GM21576 (cell line): Measurements from ENCODE around the gene LUZP1.

Experiments
- ATAC-seq: cut with Tn5 transposase; IDR thresholded peaks from one replicate; pipeline ENCODE4 v1.9.1; 2021; ENCODE audit warnings: mild to moderate bottlenecking, moderate library complexity; ENCODE audit not compliant: unreplicated experiment

Gene LUZP1

DNA sequence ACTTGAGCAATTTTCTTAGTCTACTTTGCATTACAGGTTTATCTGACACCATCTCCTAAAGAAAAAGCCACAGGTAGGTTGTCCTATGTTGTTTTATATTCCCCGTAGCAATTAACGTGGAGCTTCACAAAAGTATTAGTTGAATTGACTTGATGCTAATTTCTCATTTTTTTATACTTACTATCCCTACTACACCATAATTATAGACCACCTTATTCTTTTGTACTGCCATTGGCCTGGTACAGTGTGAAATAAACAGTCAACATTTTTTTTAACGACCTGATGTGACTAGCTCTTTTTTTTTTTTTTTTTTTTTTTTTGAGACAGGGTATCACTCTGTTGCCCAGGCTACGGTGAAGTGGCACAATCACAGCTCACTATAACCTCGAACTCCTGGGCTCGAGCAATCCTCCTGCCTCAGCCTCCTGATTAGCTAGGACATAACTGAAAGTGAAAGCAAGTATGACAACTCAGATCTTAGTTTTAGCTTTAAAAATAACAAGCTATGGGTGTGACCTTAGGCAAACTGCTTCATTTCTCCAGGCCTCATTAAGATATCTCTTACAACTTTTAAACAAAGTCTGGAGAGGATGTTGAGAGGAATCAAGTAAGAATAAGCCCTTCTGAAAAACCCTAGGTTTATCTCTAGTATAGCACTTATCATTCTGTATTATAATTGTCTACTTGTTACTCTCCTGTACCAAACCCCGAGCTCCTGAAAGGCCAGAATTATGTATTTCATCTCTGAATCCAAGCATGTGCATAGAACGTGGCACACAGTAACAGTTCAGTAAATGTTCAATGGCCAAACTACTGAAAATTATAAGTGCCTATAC is 49.5 kb downstream of the LUZP1 start:
- no peak for ATAC-seq

DNA sequence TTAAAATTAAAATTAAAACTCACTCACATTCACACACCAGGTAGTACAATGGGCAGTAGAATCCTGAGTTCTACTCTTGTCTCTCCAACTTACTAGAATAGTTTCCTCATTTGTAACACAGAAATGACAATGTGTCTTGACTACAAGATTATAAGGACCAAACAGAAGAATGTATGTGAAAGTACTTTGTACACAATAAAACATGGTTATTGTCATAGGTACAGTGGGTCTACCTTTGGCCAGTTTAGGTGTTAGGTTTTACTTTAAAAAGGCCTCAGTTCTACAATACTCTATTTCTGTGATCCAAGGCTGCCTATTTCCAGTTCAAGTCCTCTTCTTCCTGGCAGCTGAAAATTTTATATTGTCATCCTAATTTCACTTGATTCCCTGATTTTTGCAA is 50.2 kb downstream of the LUZP1 start:
- ATAC-seq, result no peak

DNA sequence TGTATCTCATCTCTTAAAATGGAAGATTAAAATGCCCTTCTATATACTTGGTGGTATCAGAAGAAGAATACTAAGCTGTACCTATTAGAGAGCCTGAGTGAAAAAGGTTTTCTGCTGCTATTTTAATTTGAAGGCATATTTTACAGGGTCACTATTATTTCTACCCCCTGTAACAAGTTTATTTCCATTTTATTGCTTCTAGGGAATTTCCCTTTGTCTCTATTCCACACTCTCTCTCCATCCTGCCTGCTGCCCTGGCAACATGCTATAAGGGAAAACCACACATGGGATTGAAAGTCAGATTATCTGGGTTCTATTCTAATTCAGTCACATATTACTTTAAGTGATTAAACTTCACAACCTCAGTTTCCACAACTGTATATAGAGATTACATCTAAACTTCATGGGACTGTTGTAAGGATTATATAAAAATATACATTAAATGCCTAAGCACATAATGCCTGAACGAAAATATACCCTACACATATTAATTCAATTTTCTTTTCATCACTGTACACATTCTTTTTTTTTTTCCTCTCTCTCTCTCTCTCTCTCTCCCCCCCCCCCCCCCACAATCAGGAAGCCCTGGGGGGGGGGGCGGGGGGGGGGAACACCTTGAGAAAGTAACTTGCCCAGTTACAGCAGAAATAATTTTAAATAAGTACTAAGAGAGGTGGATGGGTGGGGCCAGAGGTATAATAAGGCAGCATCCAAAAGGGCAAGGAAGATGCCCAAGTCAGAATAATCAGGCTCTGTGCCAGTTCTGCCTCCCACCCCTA is 51.5 kb downstream of the LUZP1 start:
- no peak for ATAC-seq

DNA sequence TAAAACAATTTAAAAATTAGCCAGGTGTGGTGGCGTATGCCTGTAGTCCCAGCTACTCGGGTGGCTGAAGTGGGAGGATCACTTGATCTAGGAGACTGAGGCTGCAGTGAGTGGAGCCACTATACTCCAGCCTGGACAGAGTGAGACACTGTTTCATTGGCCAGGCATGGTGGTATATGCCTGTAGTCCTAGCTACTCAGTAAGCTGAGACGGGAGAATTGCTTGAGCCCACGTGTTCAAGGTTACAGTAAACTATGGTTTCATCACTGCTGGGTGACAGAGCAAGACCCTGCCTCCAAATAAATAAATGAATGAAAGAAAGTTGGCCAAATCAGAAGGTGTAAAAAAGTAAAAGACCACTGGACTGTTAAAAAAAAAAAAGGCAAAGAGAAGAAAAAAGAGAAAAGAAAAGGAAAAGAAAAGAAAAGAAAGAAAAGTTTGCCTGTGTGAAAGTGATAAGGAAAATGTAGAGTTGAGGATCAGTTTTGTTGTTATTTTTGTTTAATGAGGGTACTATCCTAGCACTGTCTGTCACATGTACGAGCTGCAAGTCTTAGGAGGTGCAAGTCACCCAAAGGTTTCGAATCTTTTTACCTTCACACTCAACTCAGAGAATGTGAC is 52.3 kb downstream of the LUZP1 start:
- ATAC-seq, result no peak

DNA sequence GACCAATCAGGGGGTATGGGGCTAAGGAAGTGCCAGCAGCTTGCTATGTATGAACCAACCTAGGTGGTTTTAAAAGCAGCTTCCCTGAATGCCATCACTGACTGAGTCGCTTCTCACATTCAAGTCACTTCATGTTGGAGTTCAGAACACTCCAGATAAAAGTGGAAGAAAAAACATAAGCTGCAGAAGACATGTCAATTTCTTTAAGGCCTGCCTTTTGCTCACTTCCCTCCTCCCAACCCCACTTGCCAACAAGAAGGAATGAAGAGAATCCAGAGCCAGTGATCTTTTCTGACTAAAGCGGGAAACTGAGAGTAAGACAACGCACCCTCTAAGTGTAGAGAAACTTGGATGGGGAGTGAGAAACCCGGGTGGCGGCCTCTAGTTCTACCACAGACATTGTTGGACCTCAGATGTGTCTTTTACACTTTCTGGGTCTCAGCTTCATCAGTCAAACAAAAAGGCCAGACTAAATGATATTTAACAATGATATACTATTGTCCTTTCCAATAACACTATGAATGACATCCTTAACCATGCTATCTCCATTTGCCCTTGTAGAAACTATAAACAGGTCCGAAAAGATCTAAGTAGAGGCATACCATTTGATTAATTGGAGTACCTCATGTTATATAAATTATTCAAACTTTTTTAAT is 54.1 kb downstream of the LUZP1 start:
- no peak for ATAC-seq

DNA sequence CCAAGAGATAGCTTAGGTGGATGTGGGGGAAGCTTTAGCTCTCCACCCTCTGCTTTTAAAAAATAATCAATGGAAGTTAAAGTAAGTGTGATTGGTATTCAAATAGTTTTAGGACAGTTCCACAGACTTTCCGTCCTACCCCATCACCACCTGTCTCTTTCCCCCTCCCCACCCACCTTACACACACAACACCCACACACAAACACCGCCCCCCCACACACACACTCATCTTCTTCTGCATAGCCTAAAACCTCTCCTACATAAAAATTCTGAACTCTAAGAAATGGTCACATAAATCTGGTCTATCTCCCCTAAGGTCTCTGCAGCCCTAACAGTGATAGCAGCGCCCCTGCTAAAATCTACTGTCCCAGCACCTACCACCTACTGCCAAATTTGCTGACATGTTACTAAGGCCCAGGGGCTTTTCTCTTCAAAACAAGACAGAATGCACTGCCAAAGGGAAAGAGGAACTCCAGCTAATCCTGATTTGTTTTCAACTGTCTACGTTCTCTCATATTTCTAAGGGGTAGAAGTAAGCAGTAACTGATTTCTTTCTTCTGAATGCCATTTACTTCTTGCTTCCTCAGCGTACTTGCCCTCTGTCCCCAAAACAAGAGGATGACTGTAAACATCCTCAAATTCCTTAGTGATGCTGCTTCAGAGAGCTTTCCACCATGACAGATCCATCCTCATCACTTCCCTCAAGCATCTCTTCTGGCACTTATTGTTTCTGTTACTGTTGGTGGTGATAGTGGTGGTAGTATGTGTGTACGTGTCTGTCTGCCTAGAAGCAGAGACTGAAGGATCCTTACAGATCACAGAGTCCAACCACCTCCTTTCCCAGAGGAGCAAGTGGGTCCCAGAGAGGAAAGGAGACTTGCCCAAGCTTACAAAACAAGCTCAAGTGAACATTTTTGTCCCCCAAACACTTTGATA is 56.8 kb downstream of the LUZP1 start:
- ATAC-seq, result no peak

DNA sequence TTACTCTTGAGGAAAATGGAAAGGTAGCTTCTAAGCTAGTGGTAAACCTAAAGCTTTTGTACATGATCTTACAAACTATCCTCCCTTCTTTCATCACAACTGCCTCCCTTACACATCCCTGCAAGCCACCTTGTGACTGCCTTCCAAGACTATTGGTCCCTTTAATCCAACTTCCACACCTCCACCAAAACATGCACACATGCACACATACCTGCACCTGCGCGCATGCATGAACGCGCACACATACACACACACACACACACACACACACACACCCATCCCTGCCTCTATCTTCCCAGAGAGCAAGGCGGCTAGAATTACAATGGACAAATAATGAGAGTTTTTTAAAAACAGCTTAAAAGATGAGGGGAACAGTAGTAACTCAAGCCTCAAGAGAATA is 58.3 kb downstream of the LUZP1 start:
- no peak for ATAC-seq

DNA sequence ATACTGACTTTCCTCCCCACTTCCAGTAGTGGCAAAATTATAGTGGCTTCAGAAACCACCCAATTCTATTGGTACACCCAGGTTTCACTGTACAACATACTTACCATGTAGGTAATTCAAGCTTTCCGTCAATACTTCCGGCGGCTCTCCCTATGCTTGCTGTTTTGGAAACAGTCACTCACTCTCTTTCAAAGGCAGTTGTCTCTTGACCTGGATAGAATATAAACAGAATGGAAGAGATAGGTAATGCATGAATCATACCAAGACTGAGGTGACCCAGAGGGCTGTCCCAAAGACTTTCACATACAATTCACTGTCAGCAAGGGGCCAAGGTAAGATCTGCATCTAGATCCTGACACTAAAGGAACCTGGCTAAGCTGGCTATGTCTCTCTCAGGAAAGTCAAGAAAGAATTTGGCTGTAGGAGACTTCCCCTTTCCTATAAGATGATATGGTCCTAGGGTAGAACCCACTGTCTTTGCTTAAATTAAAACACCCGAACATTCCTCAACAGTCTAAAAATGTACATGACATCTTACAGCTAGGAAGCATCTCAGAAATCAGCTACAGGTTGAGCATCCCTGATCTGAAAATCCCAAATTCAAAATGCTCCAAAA is 59.6 kb downstream of the LUZP1 start:
- ATAC-seq, result no peak

DNA sequence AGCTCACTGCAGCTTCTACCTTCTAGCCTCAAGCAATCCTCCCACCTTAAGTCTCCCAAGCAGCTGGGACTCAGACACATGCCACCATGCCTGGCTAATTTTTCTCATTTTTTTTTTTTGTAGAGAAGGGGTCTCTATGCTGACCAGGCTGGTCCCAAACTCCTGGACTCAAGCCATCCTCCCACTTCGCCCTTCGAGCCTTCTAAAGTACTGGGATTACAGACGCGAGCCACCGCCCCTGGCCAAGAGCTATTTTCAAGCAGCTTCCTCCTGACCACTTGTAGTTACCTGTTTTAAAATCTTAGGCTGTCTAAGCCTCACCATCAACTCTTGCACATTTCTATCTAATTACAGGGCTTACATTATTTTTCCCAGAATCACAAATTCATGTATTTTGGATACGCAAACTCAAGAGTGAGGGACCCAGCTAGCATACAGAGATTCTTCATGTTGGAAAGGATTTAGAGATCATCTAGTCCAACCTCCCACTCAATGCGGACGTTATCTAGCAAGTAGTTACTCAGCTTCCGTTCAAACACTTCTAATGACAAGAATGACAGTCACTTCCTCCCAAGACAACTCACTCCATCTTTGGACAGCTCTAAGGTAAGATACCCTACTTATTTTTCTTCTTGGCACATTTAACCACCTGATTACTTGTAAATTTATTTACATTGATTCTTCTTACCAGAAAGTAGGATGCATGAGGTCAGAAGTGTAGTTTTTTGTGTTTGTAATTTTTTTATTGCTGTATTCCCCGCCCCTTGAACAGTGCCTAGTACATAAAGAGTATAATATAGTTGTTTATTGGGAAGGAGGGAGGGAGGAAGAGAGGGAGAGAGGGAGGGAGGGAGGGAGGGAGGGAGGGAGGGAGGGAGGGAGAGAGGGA is 65.4 kb downstream of the LUZP1 start:
- no peak for ATAC-seq

DNA sequence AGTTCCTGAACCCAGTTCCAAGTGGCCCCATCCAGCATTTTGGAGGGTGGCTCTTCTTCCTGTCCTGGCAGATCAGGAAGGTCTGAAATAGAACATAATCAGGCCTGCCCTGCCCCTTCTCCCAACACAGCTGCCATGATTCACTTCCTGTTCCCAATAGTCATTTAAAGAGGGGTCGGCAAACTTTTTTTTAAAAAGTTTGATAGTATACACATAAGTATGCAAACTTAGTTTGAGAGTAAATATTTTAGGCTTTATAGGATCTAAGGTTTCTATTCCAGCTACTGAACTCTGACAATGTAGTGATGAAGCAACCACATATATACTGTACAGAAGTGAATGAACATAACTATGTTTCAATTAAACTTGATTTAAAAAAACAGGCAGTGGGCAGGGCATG is 66.4 kb downstream of the LUZP1 start:
- no peak for ATAC-seq

DNA sequence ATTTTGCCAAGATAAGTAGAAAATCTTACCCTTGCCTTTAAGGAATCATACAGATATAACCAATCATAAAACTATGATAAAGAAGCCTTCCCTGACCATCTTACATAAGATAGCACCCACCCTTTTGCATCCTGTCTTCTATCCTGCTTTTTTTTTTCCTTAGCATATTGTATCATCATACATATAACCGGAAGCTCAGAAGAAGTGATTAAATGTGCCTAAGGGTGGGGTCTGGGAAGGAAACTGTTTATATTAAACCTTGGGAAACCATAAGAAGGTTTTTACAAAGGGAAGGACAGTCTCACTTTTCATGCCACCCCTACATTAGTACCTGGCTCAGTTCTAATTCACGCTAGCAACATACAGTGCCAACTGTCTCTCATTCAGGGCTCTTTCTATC is 66.8 kb downstream of the LUZP1 start:
- no peak for ATAC-seq

DNA sequence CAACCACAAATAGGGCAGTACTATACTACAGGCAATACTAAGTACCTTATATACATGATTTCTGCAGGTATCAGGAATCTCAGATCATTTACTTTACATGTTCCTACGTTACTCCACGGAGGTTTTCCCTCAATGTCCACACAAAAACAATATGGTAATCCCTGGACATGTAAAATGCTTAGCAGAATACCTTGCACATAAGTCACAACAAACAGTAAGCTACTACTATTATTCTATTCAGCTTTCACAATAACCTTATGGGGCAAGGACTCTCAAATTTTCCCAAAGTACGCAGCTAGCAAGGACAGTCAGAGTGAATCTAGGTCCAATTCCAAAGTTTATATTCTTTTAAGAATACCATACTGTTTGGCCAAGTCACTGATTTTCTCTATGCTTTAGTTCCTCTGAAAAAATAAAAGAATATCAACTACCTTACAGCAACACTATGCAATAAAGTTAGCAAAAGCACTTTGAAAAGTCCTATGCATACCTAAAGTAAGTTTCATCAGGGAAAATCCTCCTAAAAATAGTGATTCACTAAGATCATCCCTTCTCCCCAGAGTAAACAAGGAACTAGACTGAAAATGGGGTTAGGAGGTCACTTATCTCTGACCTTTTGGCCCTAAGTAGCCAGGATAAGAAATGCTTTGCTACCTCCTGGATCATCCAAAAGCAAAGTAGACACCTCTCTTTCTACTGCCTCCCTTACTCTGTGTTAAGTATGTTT is 67.4 kb downstream of the LUZP1 start:
- ATAC-seq, result no peak

DNA sequence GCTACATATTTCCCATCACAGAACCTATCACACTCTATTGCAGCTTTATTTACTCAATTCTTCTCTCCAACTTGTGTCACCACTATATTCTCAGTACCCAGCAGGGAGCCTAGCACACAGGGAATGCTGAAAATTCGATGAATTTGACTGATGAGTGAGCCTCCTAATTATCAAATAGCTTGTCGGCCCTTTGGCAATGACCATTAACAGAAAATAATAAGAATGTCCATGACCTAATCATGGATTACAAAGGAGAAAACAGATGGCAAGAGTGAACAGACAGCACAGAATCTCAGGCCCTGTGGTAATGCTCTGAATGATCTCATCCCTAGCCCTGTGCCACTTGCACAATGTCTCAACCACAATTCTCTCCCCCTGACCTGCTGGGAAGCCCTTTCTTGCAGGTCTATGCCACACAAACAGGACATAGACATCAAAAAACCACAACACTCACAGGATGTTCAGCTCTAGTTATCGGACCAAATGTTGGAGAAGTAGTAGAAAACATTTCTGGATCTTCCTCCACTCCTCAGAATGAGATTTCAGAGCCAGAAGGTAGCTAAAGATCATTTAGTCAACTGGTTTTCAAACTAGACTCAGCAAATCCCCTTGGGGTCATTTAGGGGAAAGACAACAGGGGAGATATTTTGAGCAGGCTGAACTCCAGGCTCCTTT is 68.4 kb downstream of the LUZP1 start:
- no peak for ATAC-seq

DNA sequence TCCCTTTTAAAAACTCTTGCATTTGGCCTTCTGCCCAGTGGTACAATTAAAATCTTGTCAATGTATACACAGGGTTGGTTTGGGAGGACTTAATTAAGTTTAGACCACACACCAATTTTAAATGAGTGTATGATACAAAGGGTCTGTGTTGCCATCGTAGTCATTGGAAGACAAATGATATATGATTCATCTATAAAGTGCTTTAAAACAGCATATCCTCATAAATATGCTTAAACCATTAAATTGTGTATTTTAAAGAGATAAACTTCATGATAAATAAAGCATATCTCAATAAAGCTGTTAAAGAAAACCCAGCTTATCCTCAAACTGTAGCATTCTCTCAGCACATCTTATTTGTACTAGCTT is 69.5 kb downstream of the LUZP1 start:
- ATAC-seq, result no peak

DNA sequence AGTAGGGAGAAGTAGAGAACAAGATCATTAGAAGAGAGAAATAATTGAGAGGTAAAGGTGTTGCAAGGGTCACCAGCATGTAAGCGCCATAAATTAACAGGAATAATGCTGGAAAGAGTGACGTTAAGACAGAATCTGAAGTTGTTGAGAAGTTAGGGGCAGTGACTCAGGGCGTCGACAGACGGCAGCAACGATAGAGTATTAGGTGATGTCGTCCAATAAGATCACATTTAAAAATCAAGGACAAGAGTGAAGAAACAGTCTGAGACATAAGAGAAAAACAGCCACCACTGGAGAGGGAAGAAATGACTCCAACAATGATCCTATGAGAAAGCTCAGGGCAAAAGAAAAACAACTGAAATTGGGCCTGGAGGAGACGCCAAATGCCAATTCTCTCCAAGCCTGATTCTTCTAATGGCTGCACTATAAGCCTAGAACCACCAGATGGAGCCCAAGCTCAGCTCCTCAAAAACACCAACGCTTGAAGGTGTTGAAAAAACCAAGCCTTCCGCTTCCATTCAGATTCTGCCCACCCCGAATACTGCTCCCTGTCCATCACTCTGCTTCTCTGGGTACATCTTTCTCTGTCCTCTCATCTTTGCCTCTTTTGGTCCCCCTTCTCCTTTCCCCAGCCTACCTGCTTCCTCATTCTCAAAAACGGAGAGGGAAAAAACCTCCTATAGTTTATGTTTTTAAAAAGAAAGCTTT is 70.0 kb downstream of the LUZP1 start:
- ATAC-seq, result no peak

DNA sequence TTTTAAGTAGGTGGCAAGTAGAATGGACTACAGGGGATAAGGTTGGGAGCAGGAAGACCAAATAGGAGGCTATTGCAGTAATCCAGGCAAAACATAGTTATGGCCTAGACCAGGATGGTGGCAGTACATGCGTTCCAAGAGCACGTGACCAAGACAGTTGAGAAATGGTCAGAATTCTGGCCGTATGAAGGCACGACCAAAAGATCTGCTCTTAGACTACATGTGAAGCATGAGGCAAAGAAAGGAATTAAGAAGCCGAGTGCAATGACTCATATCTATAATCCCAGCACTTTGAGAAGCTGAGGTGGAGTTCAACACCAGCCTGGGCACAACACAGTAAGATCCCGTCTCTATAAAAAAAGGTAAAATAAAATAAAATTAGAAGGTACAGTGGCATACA is 71.3 kb downstream of the LUZP1 start:
- ATAC-seq, result no peak

DNA sequence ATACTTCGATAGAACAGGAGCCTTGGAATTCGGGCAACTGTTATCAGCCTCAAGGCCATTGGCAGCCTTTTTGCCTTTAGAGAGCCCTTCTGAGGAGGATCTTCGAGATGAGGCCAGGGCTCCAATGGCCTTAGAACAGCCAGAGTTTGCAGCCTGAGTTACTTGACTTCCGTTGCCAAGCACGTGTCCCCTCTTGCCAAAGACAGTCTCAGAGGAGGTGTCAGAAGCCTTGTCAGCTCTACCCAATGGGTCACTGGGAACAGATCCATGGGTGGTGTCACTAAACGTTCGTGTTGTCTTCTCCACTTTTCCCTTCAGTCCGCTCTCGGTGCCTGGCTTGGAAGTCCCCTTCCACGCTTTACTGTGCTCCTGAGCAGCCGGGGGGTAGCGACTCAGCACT is 76.2 kb downstream of the LUZP1 start:
- ATAC-seq, result no peak
